HepG2 (cell line): ENCODE data around the gene RAB3GAP1. TPM values are rescaled to one million over a fixed set of nuclear protein-coding genes. Genes with fewer than 3 reads are reported as not detected.

ENCODE experiments used
- ATAC-seq: fragments of 200-7000 bp; cut with Tn5 transposase; 3 replicates; pipeline ENCODE4 v1.9.1; 2020; ENCODE audit warnings: mild to moderate bottlenecking, moderate library complexity
- BruUV-seq: library from RNA; stranded (reverse); fragments of 400-500 nt; replicated peaks from 2 replicates; lab custom pipeline; 2021; lab: Mats Ljungman, UMichigan
- CTCF ChIA-PET: fragments of 300-600 bp; formaldehyde crosslinking; extraction: SDS; loops from one replicate; lab custom pipeline; 2021; ENCODE audit warnings: low total read pairs, inconsistent platforms, low intra/inter-chr PET ratio; lab: Yijun Ruan, JAX
- POLR2A ChIA-PET: fragments of 350-600 bp; sonication (Branson Sonifier 250); formaldehyde crosslinking; loops from one replicate; lab custom pipeline; 2020; ENCODE audit warnings: antibody characterized with exemption, inconsistent platforms; lab: Yijun Ruan, JAX
- DNase-seq: peaks from one replicate; pipeline ENCODE4 v3.0.0-alpha.2; 2015; ENCODE audit warnings: low spot score
- FAIRE-seq: peaks from 3 replicates; lab custom pipeline; 2011; peaks lifted over from hg19 to GRCh38; lab: Jason Lieb, UNC
- H2AFZ ChIP-seq: one replicate; pipeline ENCODE4 v1.6.1; 2011; ENCODE audit warnings: low read length, inconsistent platforms
- H3K27ac ChIP-seq: fragments of 300-600 bp; 3 replicates; pipeline ENCODE4 v1.8.0; 2011; ENCODE audit warnings: mixed run types, mild to moderate bottlenecking, mixed read lengths, low read length, inconsistent platforms; ENCODE audit not compliant: insufficient read depth; ENCODE audit errors: extremely low read length
- H3K27me3 ChIP-seq, 2 experiments: fragments of 200-600 bp in 1 of 2; 2 replicates in 1 of 2; 3 replicates in 1 of 2; pipeline versions ENCODE4 v1.6.0 to v1.8.0; 2011; ENCODE audit warnings: low read length in 2 of 2, mild to moderate bottlenecking in 2 of 2, moderate library complexity in 2 of 2, inconsistent platforms in 1 of 2; ENCODE audit not compliant: insufficient read depth in 2 of 2, control insufficient read depth in 1 of 2
- H3K36me3 ChIP-seq, 2 experiments: fragments of 200-600 bp in 1 of 2; replicated peaks in 1 of 2; 2 replicates in 1 of 2; 3 replicates in 1 of 2; pipeline versions ENCODE4 v1.5.1 to v1.8.0; 2011; ENCODE audit warnings: low read length in 2 of 2, inconsistent platforms in 1 of 2; ENCODE audit not compliant: insufficient read depth in 2 of 2, control insufficient read depth in 1 of 2
- H3K4me1 ChIP-seq: 2 replicates; pipeline ENCODE4 v1.5.1; 2012; ENCODE audit warnings: low read length, inconsistent platforms; ENCODE audit not compliant: insufficient read depth
- H3K4me2 ChIP-seq: 2 replicates; pipeline ENCODE4 v1.6.0; 2011; ENCODE audit warnings: low read depth, low read length, inconsistent platforms
- H3K4me3 ChIP-seq, 3 experiments: fragments of 200-600 bp in 1 of 3; sonication (generic), shearing (Covaris generic) in 1 of 3; replicated peaks in 1 of 3; 2 replicates each; pipeline ENCODE4 v1.5.1; 2011 to 2016; ENCODE audit warnings: low read length in 3 of 3, inconsistent platforms in 2 of 3, low read depth in 2 of 3, mild to moderate bottlenecking in 2 of 3, control low read depth in 1 of 3, mixed read lengths in 1 of 3; ENCODE audit not compliant: insufficient read depth in 1 of 3
- H3K79me2 ChIP-seq: one replicate; pipeline ENCODE4 v1.6.1; 2011; ENCODE audit warnings: low read length, inconsistent platforms; ENCODE audit not compliant: insufficient read depth
- H3K9ac ChIP-seq: 2 replicates; pipeline ENCODE4 v1.6.0; 2011; ENCODE audit warnings: mild to moderate bottlenecking, low read depth, low read length, inconsistent platforms; ENCODE audit not compliant: insufficient read depth
- H3K9me3 ChIP-seq: 2 replicates; pipeline ENCODE4 v1.5.1; 2012; ENCODE audit warnings: mild to moderate bottlenecking, low read length
- H4K20me1 ChIP-seq: 2 replicates; pipeline ENCODE4 v1.6.0; 2011; ENCODE audit warnings: inconsistent platforms, mild to moderate bottlenecking, low read length, moderate library complexity; ENCODE audit not compliant: insufficient read depth
- ATF7 ChIP-seq, 2 experiments: fragments of 450-650 bp in 1 of 2; sonication (generic) in 1 of 2; formaldehyde crosslinking in 1 of 2; IDR thresholded peaks; 2 replicates each; pipeline versions ENCODE4 v1.4.0 to v1.6.1; 2016 to 2020; ENCODE audit warnings: antibody characterized with exemption in 1 of 2, mild to moderate bottlenecking in 1 of 2, missing genetic modification reagents in 1 of 2
- BCLAF1 ChIP-seq: fragments of 450-650 bp; IDR thresholded peaks from 2 replicates; pipeline ENCODE4 v1.6.1; 2017; ENCODE audit warnings: mild to moderate bottlenecking
- DNMT3B ChIP-seq: conservative IDR thresholded peaks from 2 replicates; pipeline ENCODE4 v1.6.1; 2016; ENCODE audit warnings: missing biosample characterization, control low read depth
- FOSL1 ChIP-seq: sonication (generic); formaldehyde crosslinking; IDR thresholded peaks from 2 replicates; pipeline ENCODE4 v1.9.0; 2021; ENCODE audit warnings: missing genetic modification reagents, borderline replicate concordance
- HDAC2 ChIP-seq: sonication (generic); formaldehyde crosslinking; IDR thresholded peaks from 2 replicates; pipeline ENCODE4 v1.4.0; 2020; ENCODE audit warnings: missing genetic modification reagents
- MLX ChIP-seq: IDR thresholded peaks from 2 replicates; pipeline ENCODE4 v1.6.1; 2016
- ONECUT2 ChIP-seq: sonication (generic); formaldehyde crosslinking; IDR thresholded peaks from 2 replicates; pipeline ENCODE4 v1.4.0; 2020; ENCODE audit warnings: missing genetic modification reagents
- REST ChIP-seq, 2 experiments: IDR thresholded peaks; 2 replicates each; pipeline ENCODE4 v1.6.1; 2011 to 2012; ENCODE audit warnings: low read length in 2 of 2, borderline replicate concordance in 1 of 2, low read depth in 1 of 2, mild to moderate bottlenecking in 1 of 2, moderate library complexity in 1 of 2
- RFXANK ChIP-seq: IDR thresholded peaks from 2 replicates; pipeline ENCODE4 v1.6.1; 2016
- RORA ChIP-seq: sonication (generic); formaldehyde crosslinking; IDR thresholded peaks from 2 replicates; pipeline ENCODE4 v1.5.0; 2020; ENCODE audit warnings: mild to moderate bottlenecking, missing genetic modification reagents, moderate library complexity
- TIGD3 ChIP-seq: sonication (generic); formaldehyde crosslinking; IDR thresholded peaks from 2 replicates; pipeline ENCODE4 v1.5.1; 2020; ENCODE audit warnings: mild to moderate bottlenecking, missing genetic modification reagents, borderline replicate concordance
- TRIM24 ChIP-seq: sonication (generic); formaldehyde crosslinking; IDR thresholded peaks from 2 replicates; pipeline ENCODE4 v1.8.0; 2022; ENCODE audit warnings: mild to moderate bottlenecking, missing genetic modification reagents
- ZMYM4 ChIP-seq: sonication (generic); formaldehyde crosslinking; IDR thresholded peaks from 2 replicates; pipeline ENCODE4 v1.8.1; 2023; ENCODE audit warnings: mild to moderate bottlenecking, missing genetic modification reagents
- ZNF577 ChIP-seq: sonication (generic); formaldehyde crosslinking; IDR thresholded peaks from 2 replicates; pipeline ENCODE4 v1.4.0; 2020; ENCODE audit warnings: mild to moderate bottlenecking, low read depth, missing genetic modification reagents, borderline replicate concordance
- ZNF652 ChIP-seq: IDR thresholded peaks from 2 replicates; pipeline ENCODE4 v1.6.1; 2016; ENCODE audit warnings: low read depth, borderline replicate concordance
- ZNF75D ChIP-seq: sonication (generic); formaldehyde crosslinking; IDR thresholded peaks from 2 replicates; pipeline ENCODE4 v1.8.1; 2023; ENCODE audit warnings: missing genetic modification reagents, mild to moderate bottlenecking, borderline replicate concordance
- ZNF816 ChIP-seq: sonication (generic); formaldehyde crosslinking; IDR thresholded peaks from 2 replicates; pipeline ENCODE4 v1.8.0; 2022; ENCODE audit warnings: missing genetic modification reagents, mild to moderate bottlenecking, borderline replicate concordance
- WGBS: methylation state at CpG from one replicate; pipeline ENCODE4 v1.1.6; 2017; ENCODE audit warnings: low lambda C conversion rate; 5-methylcytosine and 5-hydroxymethylcytosine counted together
- in situ Hi-C: cut with HindIII; loops from 2 replicates; pipeline ENCODE4 v1.10.0; 2017; ENCODE audit warnings: low pct_unique_long_range_greater_than_20kb; ENCODE audit not compliant: extremely low pct_ligation_motif_present
- intact Hi-C: fragments of 100-400 bp; cut with micrococcal nuclease; formaldehyde crosslinking; loops from one replicate; pipeline ENCODE4 v1.10.0; 2022; ENCODE audit not compliant: unreplicated experiment
- polyA plus RNA-seq, 8 experiments: library from polyadenylated mRNA; depleted of rRNA in 3 of 8; stranded (reverse) in 7 of 8; unstranded in 1 of 8; fragments of >200 nt; fragmentation: Illumina TruSeq in 4 of 8; extraction: Trizol in 4 of 8; gene quantifications; 2 replicates each; pipeline versions ENCODE4 v1.2.1 to v1.2.3, GENCODE V29; 2011 to 2016; ENCODE audit warnings: low read depth in 4 of 8, missing spikeins in 1 of 8, mixed read lengths in 1 of 8; ENCODE audit not compliant: insufficient read depth in 1 of 8
- total RNA-seq, 5 experiments: library from RNA; depleted of rRNA; stranded (reverse); fragments of >200 nt; fragmentation: Illumina TruSeq; extraction: Trizol; gene quantifications; 2 replicates each; pipeline ENCODE4 v1.2.3, GENCODE V29; 2016; ENCODE audit warnings: low read depth in 1 of 5

The RAB3GAP1 gene
- total and polyA plus RNA-seq, 2 of the 13 experiments (the other 11 are each of a cell fraction or from before 2014, with no cell fraction given), result 15.2 to 48.8 TPM

GRCh38 chr2:135182601-135183000 is 130.5 kb downstream of the RAB3GAP1 start (continued):
- TF ChIP-seq TIGD3 (CRISPR knock-in tag), result no peak
- TF ChIP-seq ZNF75D (CRISPR knock-in tag), result no peak
- TF ChIP-seq ZMYM4, result no peak
- TF ChIP-seq ATF7 (IDR thresholded peaks at IDR 0.05), result no peak
- no peak for TF ChIP-seq ATF7 (CRISPR knock-in tag; IDR thresholded peaks at IDR 0.05)
- TF ChIP-seq ONECUT2, result no peak

- H3K36me3 ChIP-seq, result no peaks in the 10 kb centered on the region
- no peaks in the 10 kb centered on the region for H3K27me3 ChIP-seq
- no TSS peak for BruUV-seq
- intact Hi-C loops (no loop called here), in situ Hi-C loops (no loop called here)
- H4K20me1 ChIP-seq, result no peaks in the 10 kb centered on the region
- H3K9me3 ChIP-seq, result no peaks in the 10 kb centered on the region
- H3K9ac ChIP-seq, result no peak overlapping the region
- no peaks in the 10 kb centered on the region for H3K4me1 ChIP-seq
- H3K79me2 ChIP-seq, result no peaks in the 10 kb centered on the region
- no peak for DNase-seq
- CTCF ChIA-PET, result no interaction called here
- H3K27ac ChIP-seq, result no peak overlapping the region
- H3K4me2 ChIP-seq, result no peak overlapping the region
- H3K4me3 ChIP-seq, result no peak overlapping the region
- no peak overlapping the region for H2AFZ ChIP-seq
- 88% methylated on average over 1 of the region's 1 CpG for WGBS
- POLR2A ChIA-PET, result no interaction called here
- ATAC-seq, result no peak
- no peak for FAIRE-seq
- TF ChIP-seq DNMT3B (no peak), MLX (CRISPR knock-in tag) (no peak), FOSL1 (no peak), TRIM24 (CRISPR knock-in tag) (no peak), HDAC2 (CRISPR knock-in tag) (no peak), REST (IDR thresholded peaks at IDR 0.05; ENCODE audit: borderline replicate concordance in 1 of 2, low read depth in 1 of 2, low read length in 2 of 2) (no peak), RORA (CRISPR knock-in tag) (no peak), RFXANK (CRISPR knock-in tag) (no peak), BCLAF1 (no peak), ZNF652 (no peak), ZNF577 (no peak), ZNF816 (CRISPR knock-in tag) (no peak)
Measured at GRCh38 chr2:135183822-135184221, 131.7 kb downstream of the RAB3GAP1 start.
